Aorta (tissue), 5 donors: ENCODE data around the gene ATG9B. TPM values are rescaled to one million over a fixed set of nuclear protein-coding genes. Genes with fewer than 3 reads are reported as not detected.

ENCODE experiments used
- ATAC-seq: fragments of 200-7000 bp; cut with Tn5 transposase; one replicate; pipeline ENCODE4 v1.9.1; 2022; ENCODE audit warnings: moderate library complexity; ENCODE audit not compliant: low FRiP score
- DNase-seq, 2 donors: peaks; one replicate each; pipeline ENCODE4 v3.0.0-alpha.2; 2020
- H3K27ac ChIP-seq, 2 donors: one replicate each; pipeline ENCODE4 v1.5.1; 2013; ENCODE audit warnings: low read length in 2 of 2, mild to moderate bottlenecking in 2 of 2, moderate library complexity in 2 of 2, control low read depth in 1 of 2, inconsistent platforms in 1 of 2, low read depth in 1 of 2
- H3K27me3 ChIP-seq, 2 donors: one replicate each; pipeline ENCODE4 v1.6.1; 2013; ENCODE audit warnings: control low read depth in 1 of 2, low read length in 1 of 2, mild to moderate bottlenecking in 1 of 2, moderate library complexity in 1 of 2; ENCODE audit not compliant: insufficient read depth in 2 of 2, control insufficient read depth in 1 of 2
- H3K36me3 ChIP-seq, 2 donors: one replicate each; pipeline ENCODE4 v1.6.1; 2013; ENCODE audit warnings: control low read depth in 1 of 2, low read length in 1 of 2, mild to moderate bottlenecking in 1 of 2; ENCODE audit not compliant: insufficient read depth in 2 of 2, control insufficient read depth in 1 of 2
- H3K4me1 ChIP-seq, 2 donors: one replicate each; pipeline ENCODE4 v1.6.1; 2013; ENCODE audit warnings: low read length in 2 of 2, control low read depth in 1 of 2, mild to moderate bottlenecking in 1 of 2, moderate library complexity in 1 of 2; ENCODE audit not compliant: insufficient read depth in 2 of 2, control insufficient read depth in 1 of 2
- H3K4me3 ChIP-seq, 2 donors: one replicate each; pipeline ENCODE4 v1.5.1; 2013; ENCODE audit warnings: low read length in 2 of 2, control low read depth in 1 of 2, mild to moderate bottlenecking in 1 of 2
- H3K9me3 ChIP-seq: one replicate; pipeline ENCODE4 v1.6.1; 2013; ENCODE audit warnings: mild to moderate bottlenecking, low read length; ENCODE audit not compliant: control insufficient read depth
- WGBS, 2 donors: extraction: QIAGEN DNeasy Blood & Tissue Kit; methylation state at CpG; one replicate each; pipeline ENCODE4 v1.1.7; 2013; 5-methylcytosine and 5-hydroxymethylcytosine counted together
- intact Hi-C, 2 donors: fragments of 100-400 bp; cut with DNase I; formaldehyde crosslinking; loops; one replicate each; pipeline versions ENCODE4 v1.14.2 to v1.15.0; 2022
- polyA plus RNA-seq, 2 donors: library from polyadenylated mRNA; stranded (reverse); fragments of 200-250 nt; gene quantifications; one replicate each; pipeline ENCODE4 v1.2.3, GENCODE V29; 2013
- total RNA-seq, 2 donors: library from RNA; stranded (reverse); fragmentation: NEBNext Ultra II Directional; extraction: Animal tissue kit (Norgen Biotek cat#: 25700); gene quantifications; one replicate each; pipeline ENCODE4 v1.2.1, GENCODE V29; 2021
- donor health status: healthy with polysubstance abuse.
- donor health status: Bipolar disorder and iron deficiency.
- donor health status: DM: no; HTN: no; CAD: no.
- donor health status: DM: no; HTN: no; CAD: no.
- donor health status: DM: yes; HTN: yes; CAD: no.

The ATG9B gene
- total and polyA plus RNA-seq, 4 donors, result 0.12 TPM; not detected in 3

- Histone ChIP-seq H3K36me3 (no peaks in the 10 kb centered on the region), H3K27ac (no peak overlapping the region), H3K9me3 (no peaks in the 10 kb centered on the region), H3K4me3 (no peak overlapping the region), H3K27me3 (no peaks in the 10 kb centered on the region), H3K4me1 (no peaks in the 10 kb centered on the region)
- DNase-seq (no peak), ATAC-seq (no peak)
- intact Hi-C loops, result no loop called here
- 74 to 79% methylated on average over 10 of the region's 10 CpGs for WGBS, 2 donors
Measured at GRCh38 chr7:151023232-151023631, 1.1 kb downstream of the ATG9B start.

GRCh38 chr7:151020231-151020630, 4.1 kb downstream of the ATG9B start:
- no peak overlapping the region for H3K27ac ChIP-seq
- no peaks in the 10 kb centered on the region for H3K4me1 ChIP-seq
- no peak overlapping the region for H3K4me3 ChIP-seq
- no peaks in the 10 kb centered on the region for H3K27me3 ChIP-seq
- no peaks in the 10 kb centered on the region for H3K9me3 ChIP-seq
- intact Hi-C loops, result no loop called here
- H3K36me3 ChIP-seq, result no peaks in the 10 kb centered on the region
- WGBS, 2 donors, result 39 to 41% methylated on average over 7 of the region's 7 CpGs
- DNase-seq, result no peak
- ATAC-seq, result no peak

GRCh38 chr7:151019130-151019447, 5.2 kb downstream of the ATG9B start:
- H3K36me3 ChIP-seq, result no peaks in the 10 kb centered on the region
- H3K27ac ChIP-seq, result no peak overlapping the region
- intact Hi-C loops, result loop anchor here in 1 of 2 donors (5.0 kb wide), 1 partner anchor 122 kb away; no protein-coding TSS in a partner anchor
- no peak for DNase-seq
- H3K9me3 ChIP-seq, result no peaks in the 10 kb centered on the region
- no peak for ATAC-seq
- no peak overlapping the region for H3K4me3 ChIP-seq
- no peaks in the 10 kb centered on the region for H3K4me1 ChIP-seq
- H3K27me3 ChIP-seq, result no peaks in the 10 kb centered on the region
- WGBS, 2 donors, result 9 to 14% methylated on average over 19 to 20 of the region's 20 CpGs

GRCh38 chr7:151018421-151019129, 5.7 kb downstream of the ATG9B start:
- ATAC-seq (no peak), DNase-seq (no peak)
- H3K36me3 ChIP-seq, result no peaks in the 10 kb centered on the region
- H3K27ac ChIP-seq, result no peak overlapping the region
- H3K27me3 ChIP-seq, result no peaks in the 10 kb centered on the region
- H3K4me1 ChIP-seq, result no peaks in the 10 kb centered on the region
- no peaks in the 10 kb centered on the region for H3K9me3 ChIP-seq
- intact Hi-C loops, result loop anchor here in 1 of 2 donors (5.0 kb wide), 1 partner anchor 121 kb away; no protein-coding TSS in a partner anchor
- no peak overlapping the region for H3K4me3 ChIP-seq
- whole genome bisulfite sequencing, 2 donors, result 1% methylated on average over 26 to 82 of the region's 82 CpGs

GRCh38 chr7:151017953-151018420, 6.3 kb downstream of the ATG9B start:
- peak; percentile 69 for ATAC-seq
- H3K27me3 ChIP-seq, result no peaks in the 10 kb centered on the region
- H3K27ac ChIP-seq, result no peak overlapping the region
- DNase-seq, result peak; percentile 75 to 92
- H3K36me3 ChIP-seq, result no peaks in the 10 kb centered on the region
- intact Hi-C loops, result loop anchor here in 1 of 2 donors (5.0 kb wide), 1 partner anchor 121 kb away; no protein-coding TSS in a partner anchor
- no peak overlapping the region for H3K4me3 ChIP-seq
- H3K9me3 ChIP-seq, result no peaks in the 10 kb centered on the region
- no peaks in the 10 kb centered on the region for H3K4me1 ChIP-seq
- 3 to 4% methylated on average over 32 to 34 of the region's 34 CpGs for WGBS, 2 donors

GRCh38 chr7:151017370-151017952, 6.8 kb downstream of the ATG9B start:
- 42 to 46% methylated on average over 13 of the region's 13 CpGs for WGBS, 2 donors
- no peak for DNase-seq
- no peak overlapping the region for H3K4me3 ChIP-seq
- H3K4me1 ChIP-seq, result no peaks in the 10 kb centered on the region
- H3K27ac ChIP-seq, result no peak overlapping the region
- intact Hi-C loops, result loop anchor here in 1 of 2 donors (5.0 kb wide), 1 partner anchor 120 kb away; no protein-coding TSS in a partner anchor
- no peaks in the 10 kb centered on the region for H3K36me3 ChIP-seq
- no peak for ATAC-seq
- no peaks in the 10 kb centered on the region for H3K9me3 ChIP-seq
- H3K27me3 ChIP-seq, result no peaks in the 10 kb centered on the region

GRCh38 chr7:151016942-151017341, 7.4 kb downstream of the ATG9B start:
- Histone ChIP-seq H3K27ac (no peak overlapping the region), H3K4me3 (no peak overlapping the region), H3K27me3 (no peaks in the 10 kb centered on the region), H3K9me3 (no peaks in the 10 kb centered on the region), H3K4me1 (no peaks in the 10 kb centered on the region), H3K36me3 (no peaks in the 10 kb centered on the region)
- no peak for ATAC-seq
- intact Hi-C loops, result loop anchor here in 1 of 2 donors (5.0 kb wide), 1 partner anchor 120 kb away; no protein-coding TSS in a partner anchor
- WGBS, 2 donors, result 83 to 84% methylated on average over 15 of the region's 15 CpGs
- no peak for DNase-seq

GRCh38 chr7:151016505-151016904, 7.8 kb downstream of the ATG9B start:
- 80 to 88% methylated on average over 8 of the region's 8 CpGs for WGBS, 2 donors
- Histone ChIP-seq H3K9me3 (no peaks in the 10 kb centered on the region), H3K27me3 (no peaks in the 10 kb centered on the region), H3K27ac (no peak overlapping the region), H3K4me3 (no peak overlapping the region), H3K4me1 (no peaks in the 10 kb centered on the region), H3K36me3 (no peaks in the 10 kb centered on the region)
- DNase-seq (no peak), ATAC-seq (no peak)
- intact Hi-C loops, result loop anchor here in 1 of 2 donors (5.0 kb wide), 1 partner anchor 119 kb away; no protein-coding TSS in a partner anchor

- H3K36me3 ChIP-seq, result no peaks in the 10 kb centered on the region
- 87 to 94% methylated on average over 5 of the region's 5 CpGs for WGBS, 2 donors
- H3K4me1 ChIP-seq, result no peaks in the 10 kb centered on the region
- ATAC-seq (no peak), DNase-seq (no peak)
- no peaks in the 10 kb centered on the region for H3K27me3 ChIP-seq
- H3K9me3 ChIP-seq, result no peaks in the 10 kb centered on the region
- intact Hi-C loops, result loop anchor here in 1 of 2 donors (5.0 kb wide), 1 partner anchor 119 kb away; no protein-coding TSS in a partner anchor
- H3K27ac ChIP-seq, result no peak overlapping the region
- no peak overlapping the region for H3K4me3 ChIP-seq
Measured at GRCh38 chr7:151015967-151016366, 8.3 kb downstream of the ATG9B start.
